ENCODE results near the gene INSIG1.

GRCh38 chr7:155267023-155267422, 30.7 kb upstream of the INSIG1 start:
- TF ChIP-seq POLR2A (IDR thresholded peaks at IDR 0.05) (no peak), POLR2AphosphoS5 (IDR thresholded peaks at IDR 0.05) (no peak), CTCF (IDR thresholded peaks at IDR 0.05 in 8 of 11, conservative IDR thresholded peaks at IDR 0.05 in 3 of 11) (no peak)
